GM10248 (cell line): ENCODE measurements around the gene GREM2.

Experiments used
- CTCF ChIA-PET: fragments of 300-600 bp; sonication (Branson Sonifier 250); formaldehyde crosslinking; extraction: SDS; loops from one replicate; lab custom pipeline; 2021; ENCODE audit warnings: antibody characterized with exemption; lab: Yijun Ruan, JAX
- POLR2A ChIA-PET: fragments of 350-650 bp; sonication (Branson Sonifier 250); formaldehyde crosslinking; extraction: SDS; loops from one replicate; lab custom pipeline; 2020; ENCODE audit warnings: antibody characterized with exemption; lab: Yijun Ruan, JAX
- DNase-seq: peaks from one replicate; pipeline ENCODE4 v3.0.0; 2012; ENCODE audit errors: extremely low spot score
- CTCF ChIP-seq: IDR thresholded peaks from 2 replicates; pipeline ENCODE4 v1.5.1; 2012; ENCODE audit warnings: mild to moderate bottlenecking, low read depth; ENCODE audit errors: extremely low read depth, missing control alignments, control extremely low read depth

Gene GREM2

GRCh38 chr1:240559781-240560180 lies 52.2 kb downstream of the GREM2 start:
- no peak for TF ChIP-seq CTCF
- no peak for DNase-seq
- CTCF ChIA-PET: no interaction called here

GRCh38 chr1:240555524-240555923 lies 56.4 kb downstream of the GREM2 start:
- ChIA-PET POLR2A (no interaction called here), CTCF (no interaction called here)
- no peak for DNase-seq
- no peak for TF ChIP-seq CTCF

More at GRCh38 chr1:240559781-240560180, 52.2 kb downstream of the GREM2 start:
- POLR2A ChIA-PET: no interaction called here

GRCh38 chr1:240553351-240553750 lies 58.6 kb downstream of the GREM2 start:
- no peak for TF ChIP-seq CTCF
- no peak for DNase-seq
- ChIA-PET CTCF (interaction anchor here (0.7 to 1.3 kb wide), 3 partner anchors 8 to 11 kb away, joined by 3 to 6 read pairs (median 3); no protein-coding TSS in a partner anchor), POLR2A (no interaction called here)

GRCh38 chr1:240539769-240540414 lies 72.1 kb downstream of the GREM2 start:
- POLR2A ChIA-PET: no interaction called here
- CTCF ChIA-PET: interaction anchor here (1.5 kb wide), 1 partner anchor 9 kb away, joined by 4 read pairs; no protein-coding TSS in a partner anchor
- no peak for DNase-seq
- no peak for TF ChIP-seq CTCF

GRCh38 chr1:240538776-240539430 lies 73.1 kb downstream of the GREM2 start:
- no peak for DNase-seq
- no peak for TF ChIP-seq CTCF
- ChIA-PET POLR2A (no interaction called here), CTCF (interaction anchor here (1.5 kb wide), 1 partner anchor 8 kb away, joined by 4 read pairs; no protein-coding TSS in a partner anchor)

GRCh38 chr1:240533154-240533780 lies 78.7 kb downstream of the GREM2 start:
- TF ChIP-seq CTCF: no peak
- ChIA-PET POLR2A (no interaction called here), CTCF (no interaction called here)
- DNase-seq: no peak
